HCT116 (cell line): ENCODE results near the gene TPRG1L.

Source experiments
- CTCF ChIP-seq, 3 experiments: fragments of 200-600 bp in 1 of 3; sonication (generic) in 1 of 3; IDR thresholded peaks in 2 of 3; conservative IDR thresholded peaks in 1 of 3; 2 replicates each; pipeline ENCODE4 v1.5.1; 2012 to 2017; ENCODE audit warnings: low read depth in 2 of 3, low read length in 2 of 3, antibody characterized with exemption in 1 of 3, borderline replicate concordance in 1 of 3, control low read depth in 1 of 3, mild to moderate bottlenecking in 1 of 3, mixed read lengths in 1 of 3, mixed run types in 1 of 3, moderate library complexity in 1 of 3; ENCODE audit not compliant: insufficient read depth in 1 of 3
- ELF1 ChIP-seq: IDR thresholded peaks from 2 replicates; pipeline ENCODE4 v1.6.1; 2012; ENCODE audit warnings: low read depth, borderline replicate concordance
- EZH2 ChIP-seq: fragments of 200-600 bp; sonication (generic); IDR thresholded peaks from 2 replicates; pipeline ENCODE4 v1.6.1; 2017; ENCODE audit warnings: antibody characterized with exemption, mixed run types
- MAX ChIP-seq: IDR thresholded peaks from 2 replicates; pipeline ENCODE4 v1.6.1; 2012
- POLR2A ChIP-seq: IDR thresholded peaks from 2 replicates; pipeline ENCODE4 v1.7.0; 2011; ENCODE audit warnings: borderline replicate concordance; ENCODE audit not compliant: insufficient read depth, insufficient read length; ENCODE audit errors: extremely low read depth
- REST ChIP-seq: IDR thresholded peaks from 2 replicates; pipeline ENCODE4 v1.6.1; 2012; ENCODE audit warnings: low read depth

GRCh38 chr1:3625151-3625907 lies 514 bp downstream of the TPRG1L start:
- TF ChIP-seq ELF1 (no peak), MAX (no peak), CTCF (IDR thresholded peaks at IDR 0.05 in 2 of 3, conservative IDR thresholded peaks at IDR 0.05 in 1 of 3; ENCODE audit: borderline replicate concordance in 1 of 3, insufficient read depth in 1 of 3, low read depth in 2 of 3, low read length in 2 of 3) (no peak), EZH2 (no peak), POLR2A (no peak), REST (no peak)
